Esophagus (tissue), 2 donors: ENCODE measurements around the gene DMD. TPM values are rescaled to one million over a fixed set of nuclear protein-coding genes. Genes with fewer than 3 reads are reported as not detected.

Source experiments
- H3K27ac ChIP-seq, 2 donors: one replicate each; pipeline ENCODE4 v1.5.1; 2013; ENCODE audit warnings: low read depth in 2 of 2, mild to moderate bottlenecking in 2 of 2, inconsistent platforms in 1 of 2, low read length in 1 of 2, moderate library complexity in 1 of 2
- H3K27me3 ChIP-seq, 2 donors: one replicate each; pipeline ENCODE4 v1.6.1; 2013; ENCODE audit warnings: low read length in 2 of 2, control low read depth in 1 of 2, mild to moderate bottlenecking in 1 of 2; ENCODE audit not compliant: insufficient read depth in 2 of 2, control insufficient read depth in 1 of 2
- H3K36me3 ChIP-seq, 2 donors: one replicate each; pipeline ENCODE4 v1.6.1; 2013; ENCODE audit warnings: low read length in 1 of 2; ENCODE audit not compliant: control insufficient read depth in 2 of 2, insufficient read depth in 2 of 2
- H3K4me1 ChIP-seq, 2 donors: one replicate each; pipeline ENCODE4 v1.6.1; 2013; ENCODE audit warnings: low read length in 1 of 2; ENCODE audit not compliant: control insufficient read depth in 2 of 2, insufficient read depth in 2 of 2
- H3K4me3 ChIP-seq, 2 donors: one replicate each; pipeline ENCODE4 v1.5.1; 2013; ENCODE audit warnings: low read length in 2 of 2, mild to moderate bottlenecking in 2 of 2, low read depth in 1 of 2, moderate library complexity in 1 of 2
- H3K9me3 ChIP-seq, 2 donors: one replicate each; pipeline ENCODE4 v1.6.1; 2013; ENCODE audit warnings: mild to moderate bottlenecking in 2 of 2, low read depth in 1 of 2, low read length in 1 of 2, moderate library complexity in 1 of 2; ENCODE audit not compliant: control insufficient read depth in 2 of 2, insufficient read depth in 1 of 2
- WGBS, 2 donors: extraction: QIAGEN DNeasy Blood & Tissue Kit; methylation state at CpG; one replicate each; pipeline ENCODE4 v1.1.7; 2013; 5-methylcytosine and 5-hydroxymethylcytosine counted together
- polyA plus RNA-seq, 2 donors: library from polyadenylated mRNA; stranded (reverse); fragments of 200-250 nt; gene quantifications; one replicate each; pipeline ENCODE4 v1.2.3, GENCODE V29; 2013
- donor health status: healthy with polysubstance abuse.
- donor health status: Bipolar disorder and iron deficiency.

The DMD gene
- polyA plus RNA-seq, 2 donors, result 2.4 to 3.6 TPM

GRCh38 chrX:32933548-32933947, 277.8 kb downstream of the DMD start:
- no peaks in the 10 kb centered on the region for H3K27me3 ChIP-seq
- no peaks in the 10 kb centered on the region for H3K4me1 ChIP-seq
- H3K36me3 ChIP-seq, result no peaks in the 10 kb centered on the region
- WGBS, 2 donors, result 63 to 73% methylated on average over 5 of the region's 5 CpGs
- H3K4me3 ChIP-seq, result no peak overlapping the region
- H3K9me3 ChIP-seq, result no peaks in the 10 kb centered on the region
- no peak overlapping the region for H3K27ac ChIP-seq

GRCh38 chrX:32929040-32929439, 282.3 kb downstream of the DMD start:
- no peak overlapping the region for H3K4me3 ChIP-seq
- no peak overlapping the region for H3K27ac ChIP-seq

GRCh38 chrX:32896088-32896487, 315.3 kb downstream of the DMD start:
- WGBS, 2 donors, result 53 to 54% methylated on average over 3 of the region's 3 CpGs
- no peak overlapping the region for H3K4me3 ChIP-seq

More at GRCh38 chrX:32929040-32929439, 282.3 kb downstream of the DMD start:
- no peaks in the 10 kb centered on the region for H3K4me1 ChIP-seq
- H3K9me3 ChIP-seq, result no peaks in the 10 kb centered on the region
- 76 to 80% methylated on average over 4 of the region's 4 CpGs for WGBS, 2 donors
- H3K27me3 ChIP-seq, result no peaks in the 10 kb centered on the region
- no peaks in the 10 kb centered on the region for H3K36me3 ChIP-seq

GRCh38 chrX:32894679-32895078, 316.7 kb downstream of the DMD start:
- Histone ChIP-seq H3K4me3 (no peak overlapping the region), H3K27ac (no peak overlapping the region), H3K27me3 (no peaks in the 10 kb centered on the region), H3K36me3 (no peaks in the 10 kb centered on the region), H3K4me1 (no peaks in the 10 kb centered on the region), H3K9me3 (no peaks in the 10 kb centered on the region)
- 86 to 90% methylated on average over 7 of the region's 7 CpGs for WGBS, 2 donors

More at GRCh38 chrX:32896088-32896487, 315.3 kb downstream of the DMD start:
- Histone ChIP-seq H3K4me1 (no peaks in the 10 kb centered on the region), H3K27me3 (no peaks in the 10 kb centered on the region), H3K36me3 (no peaks in the 10 kb centered on the region), H3K9me3 (no peaks in the 10 kb centered on the region), H3K27ac (no peak overlapping the region)

GRCh38 chrX:32893751-32894150, 317.6 kb downstream of the DMD start:
- H3K9me3 ChIP-seq, result no peaks in the 10 kb centered on the region
- no peaks in the 10 kb centered on the region for H3K27me3 ChIP-seq
- H3K27ac ChIP-seq, result no peak overlapping the region
- WGBS, 2 donors, result 59 to 65% methylated on average over 5 of the region's 5 CpGs
- no peak overlapping the region for H3K4me3 ChIP-seq
- no peaks in the 10 kb centered on the region for H3K4me1 ChIP-seq
- H3K36me3 ChIP-seq, result no peaks in the 10 kb centered on the region

- 53 to 66% methylated on average over 3 of the region's 3 CpGs for WGBS, 2 donors
These were observed 333.8 kb downstream of the DMD start for GRCh38 chrX:32877592-32877991.

GRCh38 chrX:32874839-32875238, 336.5 kb downstream of the DMD start:
- no peaks in the 10 kb centered on the region for H3K36me3 ChIP-seq
- no peaks in the 10 kb centered on the region for H3K9me3 ChIP-seq
- H3K4me1 ChIP-seq, result no peaks in the 10 kb centered on the region
- no peaks in the 10 kb centered on the region for H3K27me3 ChIP-seq
- no peak overlapping the region for H3K27ac ChIP-seq
- WGBS, 2 donors, result 74 to 92% methylated on average over 4 of the region's 4 CpGs
- H3K4me3 ChIP-seq, result no peak overlapping the region

More at GRCh38 chrX:32877592-32877991, 333.8 kb downstream of the DMD start:
- no peak overlapping the region for H3K27ac ChIP-seq
- no peaks in the 10 kb centered on the region for H3K4me1 ChIP-seq
- H3K9me3 ChIP-seq, result no peaks in the 10 kb centered on the region
- H3K27me3 ChIP-seq, result no peaks in the 10 kb centered on the region
- H3K36me3 ChIP-seq, result no peaks in the 10 kb centered on the region
- H3K4me3 ChIP-seq, result no peak overlapping the region

GRCh38 chrX:32873786-32874185, 337.6 kb downstream of the DMD start:
- H3K36me3 ChIP-seq, result no peaks in the 10 kb centered on the region
- H3K4me1 ChIP-seq, result no peaks in the 10 kb centered on the region
- no peaks in the 10 kb centered on the region for H3K27me3 ChIP-seq
- 64 to 70% methylated on average over 2 of the region's 2 CpGs for WGBS, 2 donors
- no peak overlapping the region for H3K27ac ChIP-seq
- H3K4me3 ChIP-seq, result no peak overlapping the region
- H3K9me3 ChIP-seq, result no peaks in the 10 kb centered on the region

- H3K27ac ChIP-seq, result no peak overlapping the region
These were observed 339.7 kb downstream of the DMD start for GRCh38 chrX:32871636-32872035.

GRCh38 chrX:32868524-32868895, 342.8 kb downstream of the DMD start:
- 68 to 85% methylated on average over 6 of the region's 6 CpGs for whole genome bisulfite sequencing, 2 donors
- Histone ChIP-seq H3K4me3 (no peak overlapping the region), H3K27me3 (no peaks in the 10 kb centered on the region), H3K36me3 (no peaks in the 10 kb centered on the region), H3K27ac (no peak overlapping the region), H3K9me3 (no peaks in the 10 kb centered on the region), H3K4me1 (no peaks in the 10 kb centered on the region)

More at GRCh38 chrX:32871636-32872035, 339.7 kb downstream of the DMD start:
- Histone ChIP-seq H3K36me3 (no peaks in the 10 kb centered on the region), H3K9me3 (no peaks in the 10 kb centered on the region), H3K27me3 (no peaks in the 10 kb centered on the region), H3K4me1 (no peaks in the 10 kb centered on the region), H3K4me3 (no peak overlapping the region)
- WGBS, 2 donors, result 40 to 45% methylated on average over 3 of the region's 3 CpGs
